Eye (tissue), 1 donor: Measurements from ENCODE around the gene FOXP1.

ENCODE experiments used
- DNase-seq: peaks from one replicate; pipeline ENCODE4 v3.0.0-alpha.2; 2015

Gene FOXP1

GRCh38 chr3:71047616-71048531 lies 535.7 kb downstream of the FOXP1 start:
- DNase-seq, result no peak

GRCh38 chr3:71046791-71047190 lies 536.7 kb downstream of the FOXP1 start:
- DNase-seq, result peak; percentile 19

GRCh38 chr3:71045917-71046282 lies 537.6 kb downstream of the FOXP1 start:
- DNase-seq, result no peak

GRCh38 chr3:71045212-71045916 lies 538.2 kb downstream of the FOXP1 start:
- peak; percentile 7 for DNase-seq

GRCh38 chr3:71042759-71043158 lies 540.8 kb downstream of the FOXP1 start:
- DNase-seq, result no peak

GRCh38 chr3:71041371-71041770 lies 542.2 kb downstream of the FOXP1 start:
- no peak for DNase-seq

- no peak for DNase-seq
These were observed 544.2 kb downstream of the FOXP1 start for GRCh38 chr3:71039332-71039731.

- DNase-seq, result no peak
These were observed 545.8 kb downstream of the FOXP1 start for GRCh38 chr3:71037775-71038174.

GRCh38 chr3:71035886-71036285 lies 547.6 kb downstream of the FOXP1 start:
- no peak for DNase-seq

- DNase-seq, result no peak
These were observed 548.2 kb downstream of the FOXP1 start for GRCh38 chr3:71035314-71035713.

- DNase-seq, result no peak
These were observed 549.8 kb downstream of the FOXP1 start for GRCh38 chr3:71033681-71034220.

- no peak for DNase-seq
These were observed 551.5 kb downstream of the FOXP1 start for GRCh38 chr3:71031914-71032521.

- DNase-seq, result no peak
These were observed 552.3 kb downstream of the FOXP1 start for GRCh38 chr3:71031181-71031580.

- DNase-seq, result no peak
These were observed 552.8 kb downstream of the FOXP1 start for GRCh38 chr3:71030748-71031147.

- no peak for DNase-seq
These were observed 553.8 kb downstream of the FOXP1 start for GRCh38 chr3:71029770-71030169.

GRCh38 chr3:71028802-71029201 lies 554.7 kb downstream of the FOXP1 start:
- DNase-seq, result no peak

- no peak for DNase-seq
These were observed 555.3 kb downstream of the FOXP1 start for GRCh38 chr3:71028184-71028583.

GRCh38 chr3:71026634-71027578 lies 556.6 kb downstream of the FOXP1 start:
- DNase-seq, result no peak

GRCh38 chr3:71025516-71025915 lies 558.0 kb downstream of the FOXP1 start:
- DNase-seq, result no peak

- DNase-seq, result no peak
These were observed 558.5 kb downstream of the FOXP1 start for GRCh38 chr3:71025010-71025409.

- peak; percentile 41 for DNase-seq
These were observed 560.8 kb downstream of the FOXP1 start for GRCh38 chr3:71022551-71023335.
